HepG2 (cell line): ENCODE data around the gene SYNJ2. TPM values are rescaled to one million over a fixed set of nuclear protein-coding genes. Genes with fewer than 3 reads are reported as not detected.
A peak's percentile ranks its signal among the peaks of the same experiment; 100 is the strongest.

Experiments used
- ATAC-seq: fragments of 200-7000 bp; cut with Tn5 transposase; 3 replicates; pipeline ENCODE4 v1.9.1; 2020; ENCODE audit warnings: mild to moderate bottlenecking, moderate library complexity
- BruUV-seq: library from RNA; stranded (reverse); fragments of 400-500 nt; replicated peaks from 2 replicates; lab custom pipeline; 2021; lab: Mats Ljungman, UMichigan
- CTCF ChIA-PET: fragments of 300-600 bp; formaldehyde crosslinking; extraction: SDS; loops from one replicate; lab custom pipeline; 2021; ENCODE audit warnings: low total read pairs, inconsistent platforms, low intra/inter-chr PET ratio; lab: Yijun Ruan, JAX
- POLR2A ChIA-PET: fragments of 350-600 bp; sonication (Branson Sonifier 250); formaldehyde crosslinking; loops from one replicate; lab custom pipeline; 2020; ENCODE audit warnings: antibody characterized with exemption, inconsistent platforms; lab: Yijun Ruan, JAX
- DNase-seq: peaks from one replicate; pipeline ENCODE4 v3.0.0-alpha.2; 2015; ENCODE audit warnings: low spot score
- FAIRE-seq: peaks from 3 replicates; lab custom pipeline; 2011; peaks lifted over from hg19 to GRCh38; lab: Jason Lieb, UNC
- H2AFZ ChIP-seq: one replicate; pipeline ENCODE4 v1.6.1; 2011; ENCODE audit warnings: low read length, inconsistent platforms
- H3K27ac ChIP-seq: fragments of 300-600 bp; 3 replicates; pipeline ENCODE4 v1.8.0; 2011; ENCODE audit warnings: mixed run types, mild to moderate bottlenecking, mixed read lengths, low read length, inconsistent platforms; ENCODE audit not compliant: insufficient read depth; ENCODE audit errors: extremely low read length
- H3K27me3 ChIP-seq, 2 experiments: fragments of 200-600 bp in 1 of 2; 2 replicates in 1 of 2; 3 replicates in 1 of 2; pipeline versions ENCODE4 v1.6.0 to v1.8.0; 2011; ENCODE audit warnings: low read length in 2 of 2, mild to moderate bottlenecking in 2 of 2, moderate library complexity in 2 of 2, inconsistent platforms in 1 of 2; ENCODE audit not compliant: insufficient read depth in 2 of 2, control insufficient read depth in 1 of 2
- H3K36me3 ChIP-seq, 2 experiments: fragments of 200-600 bp in 1 of 2; replicated peaks in 1 of 2; 2 replicates in 1 of 2; 3 replicates in 1 of 2; pipeline versions ENCODE4 v1.5.1 to v1.8.0; 2011; ENCODE audit warnings: low read length in 2 of 2, inconsistent platforms in 1 of 2; ENCODE audit not compliant: insufficient read depth in 2 of 2, control insufficient read depth in 1 of 2
- H3K4me1 ChIP-seq: 2 replicates; pipeline ENCODE4 v1.5.1; 2012; ENCODE audit warnings: low read length, inconsistent platforms; ENCODE audit not compliant: insufficient read depth
- H3K4me2 ChIP-seq: 2 replicates; pipeline ENCODE4 v1.6.0; 2011; ENCODE audit warnings: low read depth, low read length, inconsistent platforms
- H3K4me3 ChIP-seq, 3 experiments: fragments of 200-600 bp in 1 of 3; sonication (generic), shearing (Covaris generic) in 1 of 3; replicated peaks in 1 of 3; 2 replicates each; pipeline ENCODE4 v1.5.1; 2011 to 2016; ENCODE audit warnings: low read length in 3 of 3, inconsistent platforms in 2 of 3, low read depth in 2 of 3, mild to moderate bottlenecking in 2 of 3, control low read depth in 1 of 3, mixed read lengths in 1 of 3; ENCODE audit not compliant: insufficient read depth in 1 of 3
- H3K79me2 ChIP-seq: one replicate; pipeline ENCODE4 v1.6.1; 2011; ENCODE audit warnings: low read length, inconsistent platforms; ENCODE audit not compliant: insufficient read depth
- H3K9ac ChIP-seq: 2 replicates; pipeline ENCODE4 v1.6.0; 2011; ENCODE audit warnings: mild to moderate bottlenecking, low read depth, low read length, inconsistent platforms; ENCODE audit not compliant: insufficient read depth
- H3K9me3 ChIP-seq: 2 replicates; pipeline ENCODE4 v1.5.1; 2012; ENCODE audit warnings: mild to moderate bottlenecking, low read length
- H4K20me1 ChIP-seq: 2 replicates; pipeline ENCODE4 v1.6.0; 2011; ENCODE audit warnings: inconsistent platforms, mild to moderate bottlenecking, low read length, moderate library complexity; ENCODE audit not compliant: insufficient read depth
- CHD4 ChIP-seq: fragments of 200-600 bp; sonication (generic); IDR thresholded peaks from 2 replicates; pipeline ENCODE4 v1.7.0; 2017; ENCODE audit warnings: mild to moderate bottlenecking, low read length, borderline replicate concordance
- DPF2 ChIP-seq: sonication (generic); formaldehyde crosslinking; IDR thresholded peaks from 2 replicates; pipeline ENCODE4 v1.4.0; 2020; ENCODE audit warnings: mild to moderate bottlenecking, low read depth, missing genetic modification reagents, borderline replicate concordance
- EED ChIP-seq: sonication (generic); formaldehyde crosslinking; IDR thresholded peaks from 2 replicates; pipeline ENCODE4 v1.5.0; 2020; ENCODE audit warnings: mild to moderate bottlenecking, missing genetic modification reagents
- FIP1L1 ChIP-seq: fragments of 200-400 bp; formaldehyde crosslinking; IDR thresholded peaks from 2 replicates; pipeline ENCODE4 v1.6.1; 2018; ENCODE audit warnings: low read depth, mild to moderate bottlenecking, low read length, moderate library complexity, borderline replicate concordance; ENCODE audit not compliant: insufficient read depth
- FOXM1 ChIP-seq: sonication (generic); formaldehyde crosslinking; IDR thresholded peaks from 2 replicates; pipeline ENCODE4 v1.5.0; 2020; ENCODE audit warnings: missing genetic modification reagents
- RELA ChIP-seq: sonication (generic); formaldehyde crosslinking; IDR thresholded peaks from 2 replicates; pipeline ENCODE4 v1.4.0; 2020; ENCODE audit warnings: missing genetic modification reagents
- SMAD9 ChIP-seq: sonication (generic); formaldehyde crosslinking; IDR thresholded peaks from 2 replicates; pipeline ENCODE4 v1.5.1; 2020; ENCODE audit warnings: mild to moderate bottlenecking, missing genetic modification reagents
- ZBTB7A ChIP-seq: sonication (generic); formaldehyde crosslinking; IDR thresholded peaks from 2 replicates; pipeline ENCODE4 v1.8.0; 2022; ENCODE audit warnings: mild to moderate bottlenecking, missing genetic modification reagents
- ZKSCAN5 ChIP-seq: sonication (generic); formaldehyde crosslinking; IDR thresholded peaks from 2 replicates; pipeline ENCODE4 v1.5.1; 2020; ENCODE audit warnings: mild to moderate bottlenecking, missing genetic modification reagents
- ZNF34 ChIP-seq: sonication (generic); formaldehyde crosslinking; IDR thresholded peaks from 2 replicates; pipeline ENCODE4 v1.4.0; 2020; ENCODE audit warnings: mild to moderate bottlenecking, missing genetic modification reagents, borderline replicate concordance
- ZNF460 ChIP-seq: sonication (generic); formaldehyde crosslinking; IDR thresholded peaks from 2 replicates; pipeline ENCODE4 v1.5.1; 2020; ENCODE audit warnings: missing genetic modification reagents, mild to moderate bottlenecking, borderline replicate concordance
- ZNF556 ChIP-seq: sonication (generic); formaldehyde crosslinking; IDR thresholded peaks from 2 replicates; pipeline ENCODE4 v1.4.0; 2020; ENCODE audit warnings: mild to moderate bottlenecking, missing genetic modification reagents, borderline replicate concordance
- ZNF737 ChIP-seq: sonication (generic); formaldehyde crosslinking; IDR thresholded peaks from 2 replicates; pipeline ENCODE4 v1.5.0; 2020; ENCODE audit warnings: missing genetic modification reagents, mild to moderate bottlenecking, borderline replicate concordance
- WGBS: methylation state at CpG from one replicate; pipeline ENCODE4 v1.1.6; 2017; ENCODE audit warnings: low lambda C conversion rate; 5-methylcytosine and 5-hydroxymethylcytosine counted together
- in situ Hi-C: cut with HindIII; loops from 2 replicates; pipeline ENCODE4 v1.10.0; 2017; ENCODE audit warnings: low pct_unique_long_range_greater_than_20kb; ENCODE audit not compliant: extremely low pct_ligation_motif_present
- intact Hi-C: fragments of 100-400 bp; cut with micrococcal nuclease; formaldehyde crosslinking; loops from one replicate; pipeline ENCODE4 v1.10.0; 2022; ENCODE audit not compliant: unreplicated experiment
- polyA plus RNA-seq, 8 experiments: library from polyadenylated mRNA; depleted of rRNA in 3 of 8; stranded (reverse) in 7 of 8; unstranded in 1 of 8; fragments of >200 nt; fragmentation: Illumina TruSeq in 4 of 8; extraction: Trizol in 4 of 8; gene quantifications; 2 replicates each; pipeline versions ENCODE4 v1.2.1 to v1.2.3, GENCODE V29; 2011 to 2016; ENCODE audit warnings: low read depth in 4 of 8, missing spikeins in 1 of 8, mixed read lengths in 1 of 8; ENCODE audit not compliant: insufficient read depth in 1 of 8
- total RNA-seq, 5 experiments: library from RNA; depleted of rRNA; stranded (reverse); fragments of >200 nt; fragmentation: Illumina TruSeq; extraction: Trizol; gene quantifications; 2 replicates each; pipeline ENCODE4 v1.2.3, GENCODE V29; 2016; ENCODE audit warnings: low read depth in 1 of 5
- TF ChIP-seq, protein P1 (sequence below): sonication (generic); formaldehyde crosslinking; IDR thresholded peaks from 2 replicates; pipeline ENCODE4 v1.5.1; 2020; ENCODE audit warnings: missing genetic modification reagents, mild to moderate bottlenecking, borderline replicate concordance

Gene SYNJ2
- total and polyA plus RNA-seq, 2 of the 13 experiments (the other 11 are each of a cell fraction or from before 2014, with no cell fraction given) = 39.1 to 57.6 TPM

DNA sequence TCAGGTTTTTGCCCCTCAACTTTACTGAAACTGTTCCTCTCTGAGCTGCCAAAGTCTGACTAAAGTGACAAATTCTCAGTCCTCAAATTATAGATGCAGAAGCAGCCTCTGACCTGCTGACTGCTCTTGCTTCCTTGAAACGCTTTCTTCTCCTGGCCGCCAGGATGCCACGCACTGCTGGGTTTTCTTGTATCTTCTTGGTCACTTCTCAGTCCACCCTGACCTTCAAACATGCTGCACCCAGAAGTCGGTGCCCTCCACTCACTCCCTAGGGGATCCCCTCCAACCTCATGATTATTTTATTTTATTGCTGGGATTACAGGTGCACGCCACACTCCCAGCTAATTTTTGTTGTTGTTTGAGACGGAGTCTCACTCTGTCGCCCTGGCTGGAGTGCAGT lies 24.7 kb downstream of the SYNJ2 start:
- POLR2A ChIA-PET = interaction anchor here (1.5 kb wide), 1 partner anchor 13 kb away, joined by 6 read pairs; no protein-coding TSS in a partner anchor
- in situ Hi-C loops = no loop called here

More for the DNA sequence above, 24.7 kb downstream of the SYNJ2 start:
- no peak for ATAC-seq
- H4K20me1 ChIP-seq = peaks cover 18% of the 10 kb centered on the region; the same call in 1 of the 2 replicates
- H3K9ac ChIP-seq = no peak overlapping the region
- TF ChIP-seq FOXM1 (no peak), CHD4 (no peak), ZNF34 (CRISPR knock-in tag) (no peak), FIP1L1 (no peak), ZNF737 (CRISPR knock-in tag) (0 out of 2 replicates have a peak, but pooled peaks have one; percentile 14), ZKSCAN5 (CRISPR knock-in tag) (no peak), ZNF460 (CRISPR knock-in tag) (no peak), ZNF556 (no peak), RELA (no peak), SMAD9 (CRISPR knock-in tag) (no peak), DPF2 (CRISPR knock-in tag) (no peak), EED (no peak), ZBTB7A (CRISPR knock-in tag) (no peak)
- TF ChIP-seq, protein P1, sequence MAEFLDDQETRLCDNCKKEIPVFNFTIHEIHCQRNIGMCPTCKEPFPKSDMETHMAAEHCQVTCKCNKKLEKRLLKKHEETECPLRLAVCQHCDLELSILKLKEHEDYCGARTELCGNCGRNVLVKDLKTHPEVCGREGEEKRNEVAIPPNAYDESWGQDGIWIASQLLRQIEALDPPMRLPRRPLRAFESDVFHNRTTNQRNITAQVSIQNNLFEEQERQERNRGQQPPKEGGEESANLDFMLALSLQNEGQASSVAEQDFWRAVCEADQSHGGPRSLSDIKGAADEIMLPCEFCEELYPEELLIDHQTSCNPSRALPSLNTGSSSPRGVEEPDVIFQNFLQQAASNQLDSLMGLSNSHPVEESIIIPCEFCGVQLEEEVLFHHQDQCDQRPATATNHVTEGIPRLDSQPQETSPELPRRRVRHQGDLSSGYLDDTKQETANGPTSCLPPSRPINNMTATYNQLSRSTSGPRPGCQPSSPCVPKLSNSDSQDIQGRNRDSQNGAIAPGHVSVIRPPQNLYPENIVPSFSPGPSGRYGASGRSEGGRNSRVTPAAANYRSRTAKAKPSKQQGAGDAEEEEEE = 0 out of 2 replicates have a peak, but pooled peaks have one; percentile 6
- TF ChIP-seq, all 625 proteins: peak for 2
- peaks cover 90% of the 10 kb centered on the region for H3K79me2 ChIP-seq
- CTCF ChIA-PET = no interaction called here
- H3K4me2 ChIP-seq = no peak overlapping the region
- BruUV-seq = no TSS peak
- H3K27ac ChIP-seq = no peak overlapping the region
- no peaks in the 10 kb centered on the region for H3K9me3 ChIP-seq
- H3K27me3 ChIP-seq = no peaks in the 10 kb centered on the region
- no peak for FAIRE-seq
- peaks cover 25 to 34% of the 10 kb centered on the region in 2 experiments for H3K36me3 ChIP-seq
- H3K4me1 ChIP-seq = peaks cover 99% of the 10 kb centered on the region
- H3K4me3 ChIP-seq = no peak overlapping the region
- H2AFZ ChIP-seq = no peak overlapping the region
- no peak for DNase-seq
- intact Hi-C loops = no loop called here
- WGBS = 96% methylated on average over 7 of the region's 7 CpGs
